Astrocyte of the spinal cord (primary cell): Measurements from ENCODE around the gene SH3BGRL2.

Source experiments
- DNase-seq: peaks from one replicate; pipeline ENCODE4 v3.0.0; 2011; ENCODE audit warnings: low read depth, low spot score
- H3K4me3 ChIP-seq: 2 replicates; pipeline ENCODE4 v1.5.1; 2011; ENCODE audit warnings: low read depth, mild to moderate bottlenecking, low read length, moderate library complexity
- CTCF ChIP-seq: IDR thresholded peaks from 2 replicates; pipeline ENCODE4 v1.5.1; 2012; ENCODE audit warnings: low read depth, mild to moderate bottlenecking, low read length, inconsistent platforms
- in situ Hi-C: cut with HindIII; loops from 2 replicates; pipeline ENCODE4 v1.10.0; 2017; ENCODE audit warnings: low sequenced_read_pairs

SH3BGRL2 gene

GRCh38 chr6:79687759-79688158 lies 56.6 kb downstream of the SH3BGRL2 start:
- TF ChIP-seq CTCF, result no peak
- no peak for DNase-seq
- in situ Hi-C loops, result no loop called here
- H3K4me3 ChIP-seq, result no peak overlapping the region

- DNase-seq, result no peak
- no peak for TF ChIP-seq CTCF
- in situ Hi-C loops, result no loop called here
- no peak overlapping the region for H3K4me3 ChIP-seq
Observed at GRCh38 chr6:79694156-79694555, 63.0 kb downstream of the SH3BGRL2 start.

GRCh38 chr6:79694623-79695343 lies 63.7 kb downstream of the SH3BGRL2 start:
- peak; percentile 37 for TF ChIP-seq CTCF
- H3K4me3 ChIP-seq, result no peak overlapping the region
- no peak for DNase-seq
- in situ Hi-C loops, result no loop called here

GRCh38 chr6:79697430-79697829 lies 66.3 kb downstream of the SH3BGRL2 start:
- TF ChIP-seq CTCF, result no peak
- DNase-seq, result no peak
- H3K4me3 ChIP-seq, result no peak overlapping the region
- in situ Hi-C loops, result no loop called here

- no peak for TF ChIP-seq CTCF
- DNase-seq, result no peak
- H3K4me3 ChIP-seq, result no peak overlapping the region
- in situ Hi-C loops, result no loop called here
Observed at GRCh38 chr6:79699606-79700005, 68.5 kb downstream of the SH3BGRL2 start.

- no peak for TF ChIP-seq CTCF
- in situ Hi-C loops, result no loop called here
- H3K4me3 ChIP-seq, result no peak overlapping the region
- no peak for DNase-seq
Observed at GRCh38 chr6:79702691-79703090, 71.6 kb downstream of the SH3BGRL2 start.
